Measurements from ENCODE around the gene MRAP.

MRAP gene

DNA sequence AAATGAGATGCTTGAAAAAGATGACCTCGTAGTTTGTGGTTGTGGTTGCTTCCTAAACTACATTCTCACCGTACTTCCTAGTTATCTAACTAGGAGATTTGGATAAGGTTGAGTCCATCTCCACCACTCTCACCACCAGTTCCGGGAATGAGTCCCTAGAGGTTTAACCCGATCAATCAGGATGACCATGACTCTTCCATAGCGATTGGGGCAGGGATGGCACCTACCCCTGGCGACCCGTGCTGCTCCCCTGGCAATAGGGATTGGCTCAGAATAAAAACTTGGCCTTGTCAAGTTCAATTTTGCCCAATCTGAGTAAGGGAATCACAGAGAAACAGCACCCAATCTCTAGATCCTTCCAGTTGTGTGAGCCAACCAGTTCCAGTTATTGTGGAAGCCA is 17.1 kb upstream of the MRAP start:
- H3K36me3 ChIP-seq (replicated peaks) = no peaks in the 10 kb centered on the region
- TF ChIP-seq, protein P1, sequence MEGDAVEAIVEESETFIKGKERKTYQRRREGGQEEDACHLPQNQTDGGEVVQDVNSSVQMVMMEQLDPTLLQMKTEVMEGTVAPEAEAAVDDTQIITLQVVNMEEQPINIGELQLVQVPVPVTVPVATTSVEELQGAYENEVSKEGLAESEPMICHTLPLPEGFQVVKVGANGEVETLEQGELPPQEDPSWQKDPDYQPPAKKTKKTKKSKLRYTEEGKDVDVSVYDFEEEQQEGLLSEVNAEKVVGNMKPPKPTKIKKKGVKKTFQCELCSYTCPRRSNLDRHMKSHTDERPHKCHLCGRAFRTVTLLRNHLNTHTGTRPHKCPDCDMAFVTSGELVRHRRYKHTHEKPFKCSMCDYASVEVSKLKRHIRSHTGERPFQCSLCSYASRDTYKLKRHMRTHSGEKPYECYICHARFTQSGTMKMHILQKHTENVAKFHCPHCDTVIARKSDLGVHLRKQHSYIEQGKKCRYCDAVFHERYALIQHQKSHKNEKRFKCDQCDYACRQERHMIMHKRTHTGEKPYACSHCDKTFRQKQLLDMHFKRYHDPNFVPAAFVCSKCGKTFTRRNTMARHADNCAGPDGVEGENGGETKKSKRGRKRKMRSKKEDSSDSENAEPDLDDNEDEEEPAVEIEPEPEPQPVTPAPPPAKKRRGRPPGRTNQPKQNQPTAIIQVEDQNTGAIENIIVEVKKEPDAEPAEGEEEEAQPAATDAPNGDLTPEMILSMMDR (IDR thresholded peaks at IDR 0.05; ENCODE audit: low read depth, low read length, missing control alignments) = no peak
- in situ Hi-C loops (cut with HindIII; ENCODE audit: low pct_ligation_motif_present, low sequenced_read_pairs) = no loop called here
- H3K4me3 ChIP-seq (ENCODE audit: low read depth, low read length) = no peak overlapping the region
- no peaks in the 10 kb centered on the region for H3K27me3 ChIP-seq (replicated peaks)
- no peak for DNase-seq
- no peak overlapping the region for H3K27ac ChIP-seq

DNA sequence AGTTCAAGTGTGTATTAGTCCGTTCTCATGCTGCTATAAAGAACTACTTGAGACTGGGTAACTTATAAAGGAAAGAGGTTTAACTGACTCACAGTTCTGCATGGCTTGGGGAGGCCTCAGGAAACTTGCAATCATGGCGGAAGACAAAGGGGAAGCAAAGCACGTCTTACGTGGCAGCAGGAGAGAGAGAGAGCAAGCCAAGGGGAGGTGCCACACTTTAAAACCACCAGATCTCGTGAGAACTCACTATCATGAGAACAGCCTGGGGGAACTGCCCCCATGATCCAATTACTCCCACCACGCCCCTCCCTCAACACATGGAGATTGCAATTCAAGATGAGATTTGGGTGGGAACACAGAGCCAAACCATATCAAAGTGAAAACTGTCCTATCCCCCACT is 15.7 kb upstream of the MRAP start:
- Histone ChIP-seq H3K36me3 (replicated peaks) (no peaks in the 10 kb centered on the region), H3K27me3 (replicated peaks) (no peaks in the 10 kb centered on the region), H3K27ac (no peak overlapping the region), H3K4me3 (ENCODE audit: low read depth, low read length) (no peak overlapping the region)
- in situ Hi-C loops (cut with HindIII; ENCODE audit: low pct_ligation_motif_present, low sequenced_read_pairs) = no loop called here
- TF ChIP-seq, protein P1 (IDR thresholded peaks at IDR 0.05; ENCODE audit: low read depth, low read length, missing control alignments) = no peak
- DNase-seq = no peak

- in situ Hi-C loops (cut with HindIII; ENCODE audit: low pct_ligation_motif_present, low sequenced_read_pairs) = no loop called here
- H3K27ac ChIP-seq = no peak overlapping the region
- no peak overlapping the region for H3K4me3 ChIP-seq (ENCODE audit: low read depth, low read length)
- H3K36me3 ChIP-seq (replicated peaks) = no peaks in the 10 kb centered on the region
- H3K27me3 ChIP-seq (replicated peaks) = no peaks in the 10 kb centered on the region
- no peak for DNase-seq
- TF ChIP-seq, protein P1 (IDR thresholded peaks at IDR 0.05; ENCODE audit: low read depth, low read length, missing control alignments) = no peak
Measured at GRCh38 chr21:32285476-32285875, 13.2 kb upstream of the MRAP start.

DNA sequence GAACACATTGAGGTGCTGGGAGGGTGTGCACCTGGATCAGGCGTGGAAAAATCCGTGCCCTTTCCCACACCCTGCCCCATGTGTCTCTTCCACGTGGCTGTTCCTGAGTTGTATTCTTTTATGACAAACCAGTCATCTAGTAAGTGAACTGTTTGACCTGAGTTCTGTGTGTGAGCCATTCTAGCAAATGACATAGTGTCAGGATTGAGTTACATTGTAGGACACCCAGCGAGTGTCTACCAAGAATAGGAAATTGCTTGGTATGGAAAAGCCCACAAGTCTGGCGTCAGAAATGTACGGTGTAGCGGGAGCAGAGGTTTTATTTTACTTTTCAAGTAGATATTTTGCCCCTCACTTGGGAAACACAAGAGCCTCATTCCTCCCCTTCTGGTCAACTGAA is 1.2 kb upstream of the MRAP start:
- H3K4me3 ChIP-seq (ENCODE audit: low read depth, low read length) = no peak overlapping the region
- H3K36me3 ChIP-seq (replicated peaks) = no peaks in the 10 kb centered on the region
- DNase-seq = no peak
- H3K27me3 ChIP-seq (replicated peaks) = no peaks in the 10 kb centered on the region
- in situ Hi-C loops (cut with HindIII; ENCODE audit: low pct_ligation_motif_present, low sequenced_read_pairs) = no loop called here
- no peak overlapping the region for H3K27ac ChIP-seq
- TF ChIP-seq, protein P1 (IDR thresholded peaks at IDR 0.05; ENCODE audit: low read depth, low read length, missing control alignments) = no peak

DNA sequence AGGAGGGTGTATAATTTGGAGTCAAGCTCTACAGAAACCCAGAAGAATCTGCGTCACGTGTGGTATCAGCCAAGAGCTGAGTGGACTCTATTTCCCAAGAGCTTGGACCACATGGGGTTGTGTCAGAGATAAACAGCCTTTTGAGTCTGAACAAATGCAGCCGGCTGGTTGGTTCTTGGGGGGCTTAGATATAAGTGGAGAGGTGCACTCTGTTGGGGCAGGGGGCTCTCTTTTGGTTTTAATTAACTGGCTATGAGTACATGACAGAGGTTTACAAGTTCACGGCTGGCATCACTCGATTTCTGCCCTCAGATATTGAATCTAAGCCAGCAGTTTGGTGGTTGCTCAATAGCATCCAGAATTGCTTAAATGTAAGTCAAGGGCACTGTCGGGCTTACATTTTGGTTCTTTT is 501 bp upstream of the MRAP start:
- Histone ChIP-seq H3K4me3 (ENCODE audit: low read depth, low read length) (no peak overlapping the region), H3K36me3 (replicated peaks) (no peaks in the 10 kb centered on the region), H3K27ac (no peak overlapping the region), H3K27me3 (replicated peaks) (no peaks in the 10 kb centered on the region)
- in situ Hi-C loops (cut with HindIII; ENCODE audit: low pct_ligation_motif_present, low sequenced_read_pairs) = no loop called here
- TF ChIP-seq, protein P1 (IDR thresholded peaks at IDR 0.05; ENCODE audit: low read depth, low read length, missing control alignments) = no peak
- DNase-seq = no peak

DNA sequence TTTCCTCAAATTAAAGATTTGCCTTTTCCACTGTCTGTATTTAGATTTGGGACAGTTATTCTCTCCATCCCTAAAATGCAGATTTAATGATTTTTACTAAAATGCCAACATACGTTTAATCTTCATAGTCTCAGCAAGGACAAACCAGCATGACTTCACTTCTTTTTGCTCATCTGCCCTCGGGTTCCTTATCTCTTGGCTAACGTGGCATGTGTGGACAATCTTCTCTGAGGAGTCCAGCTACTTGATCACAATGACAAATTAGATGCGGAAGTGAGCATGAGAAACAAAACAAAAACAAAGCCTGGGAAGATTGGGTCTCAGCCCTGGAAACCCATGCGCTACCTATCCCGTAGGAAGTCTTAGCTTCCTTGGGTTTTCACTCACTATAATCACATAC is 1.0 kb downstream of the MRAP start:
- in situ Hi-C loops (cut with HindIII; ENCODE audit: low pct_ligation_motif_present, low sequenced_read_pairs) = no loop called here
- H3K27ac ChIP-seq = no peak overlapping the region
- TF ChIP-seq, protein P1 (IDR thresholded peaks at IDR 0.05; ENCODE audit: low read depth, low read length, missing control alignments) = no peak
- no peak for DNase-seq
- H3K4me3 ChIP-seq (ENCODE audit: low read depth, low read length) = no peak overlapping the region
- H3K27me3 ChIP-seq (replicated peaks) = no peaks in the 10 kb centered on the region
- H3K36me3 ChIP-seq (replicated peaks) = no peaks in the 10 kb centered on the region

Measured in brain microvascular endothelial cell (primary cell).